ENCODE data around the gene C10orf105. TPM values are rescaled to one million over a fixed set of nuclear protein-coding genes. Genes with fewer than 3 reads are reported as not detected.
A peak's percentile ranks its signal among the peaks of the same experiment; 100 is the strongest.

The C10orf105 gene
- total and polyA plus RNA-seq, 4 donors: 0.36 to 0.42 TPM; not detected in 2

- DNase-seq (no peak), ATAC-seq (ENCODE audit: low FRiP score) (no peak)
- H3K27ac ChIP-seq (ENCODE audit: low read depth in 1 of 2, low read length in 2 of 2): no peak overlapping the region
- no peaks in the 10 kb centered on the region for H3K4me1 ChIP-seq (ENCODE audit: control insufficient read depth in 1 of 2, insufficient read depth in 2 of 2, low read length in 2 of 2)
- H3K36me3 ChIP-seq (ENCODE audit: control insufficient read depth in 1 of 2, insufficient read depth in 2 of 2, low read length in 1 of 2): no peaks in the 10 kb centered on the region
- no peaks in the 10 kb centered on the region for H3K27me3 ChIP-seq (ENCODE audit: control insufficient read depth in 1 of 2, insufficient read depth in 2 of 2, low read length in 1 of 2)
- no peaks in the 10 kb centered on the region for H3K9me3 ChIP-seq (ENCODE audit: control insufficient read depth, low read length)
- 97 to 98% methylated on average over 12 of the region's 12 CpGs for WGBS, 2 donors
- intact Hi-C loops (cut with DNase I): no loop called here
- H3K4me3 ChIP-seq (ENCODE audit: low read length in 2 of 2): no peak overlapping the region
Observed at GRCh38 chr10:71731791-71732190, 12.2 kb upstream of the C10orf105 start.

- intact Hi-C loops (cut with DNase I): no loop called here
- Histone ChIP-seq H3K9me3 (ENCODE audit: control insufficient read depth, low read length) (no peaks in the 10 kb centered on the region), H3K4me3 (ENCODE audit: low read length in 2 of 2) (no peak overlapping the region), H3K27ac (ENCODE audit: low read depth in 1 of 2, low read length in 2 of 2) (no peak overlapping the region), H3K36me3 (ENCODE audit: control insufficient read depth in 1 of 2, insufficient read depth in 2 of 2, low read length in 1 of 2) (no peaks in the 10 kb centered on the region), H3K27me3 (ENCODE audit: control insufficient read depth in 1 of 2, insufficient read depth in 2 of 2, low read length in 1 of 2) (no peaks in the 10 kb centered on the region), H3K4me1 (ENCODE audit: control insufficient read depth in 1 of 2, insufficient read depth in 2 of 2, low read length in 2 of 2) (no peaks in the 10 kb centered on the region)
- ATAC-seq (ENCODE audit: low FRiP score): no peak
- WGBS, 2 donors: 69 to 71% methylated on average over 10 of the region's 10 CpGs
- DNase-seq: peak in 1 of 2 donors; percentile 81
Observed at GRCh38 chr10:71729161-71729636, 9.6 kb upstream of the C10orf105 start.

GRCh38 chr10:71727738-71728737, 8.5 kb upstream of the C10orf105 start:
- H3K4me3 ChIP-seq (ENCODE audit: low read length in 2 of 2): no peak overlapping the region

GRCh38 chr10:71727105-71727737, 7.6 kb upstream of the C10orf105 start:
- no peak for ATAC-seq (ENCODE audit: low FRiP score)
- intact Hi-C loops (cut with DNase I): no loop called here
- no peaks in the 10 kb centered on the region for H3K4me1 ChIP-seq (ENCODE audit: control insufficient read depth in 1 of 2, insufficient read depth in 2 of 2, low read length in 2 of 2)

More at GRCh38 chr10:71727738-71728737, 8.5 kb upstream of the C10orf105 start:
- peak in 1 of 2 donors; percentile 70 for DNase-seq
- Histone ChIP-seq H3K27ac (ENCODE audit: low read depth in 1 of 2, low read length in 2 of 2) (no peak overlapping the region), H3K27me3 (ENCODE audit: control insufficient read depth in 1 of 2, insufficient read depth in 2 of 2, low read length in 1 of 2) (no peaks in the 10 kb centered on the region), H3K4me1 (ENCODE audit: control insufficient read depth in 1 of 2, insufficient read depth in 2 of 2, low read length in 2 of 2) (no peaks in the 10 kb centered on the region), H3K9me3 (ENCODE audit: control insufficient read depth, low read length) (no peaks in the 10 kb centered on the region), H3K36me3 (ENCODE audit: control insufficient read depth in 1 of 2, insufficient read depth in 2 of 2, low read length in 1 of 2) (no peaks in the 10 kb centered on the region)
- ATAC-seq (ENCODE audit: low FRiP score): peak; percentile 60
- 7 to 9% methylated on average over 8 of the region's 8 CpGs for WGBS, 2 donors
- intact Hi-C loops (cut with DNase I): no loop called here

GRCh38 chr10:71726580-71727104, 7.1 kb upstream of the C10orf105 start:
- H3K9me3 ChIP-seq (ENCODE audit: control insufficient read depth, low read length): no peaks in the 10 kb centered on the region
- DNase-seq (peak in 1 of 2 donors; percentile 44), ATAC-seq (ENCODE audit: low FRiP score) (no peak)
- H3K36me3 ChIP-seq (ENCODE audit: control insufficient read depth in 1 of 2, insufficient read depth in 2 of 2, low read length in 1 of 2): no peaks in the 10 kb centered on the region
- H3K4me1 ChIP-seq (ENCODE audit: control insufficient read depth in 1 of 2, insufficient read depth in 2 of 2, low read length in 2 of 2): no peaks in the 10 kb centered on the region
- intact Hi-C loops (cut with DNase I): no loop called here
- H3K4me3 ChIP-seq (ENCODE audit: low read length in 2 of 2): no peak overlapping the region
- 93 to 94% methylated on average over 11 of the region's 11 CpGs for WGBS, 2 donors
- no peaks in the 10 kb centered on the region for H3K27me3 ChIP-seq (ENCODE audit: control insufficient read depth in 1 of 2, insufficient read depth in 2 of 2, low read length in 1 of 2)
- no peak overlapping the region for H3K27ac ChIP-seq (ENCODE audit: low read depth in 1 of 2, low read length in 2 of 2)

More at GRCh38 chr10:71727105-71727737, 7.6 kb upstream of the C10orf105 start:
- H3K9me3 ChIP-seq (ENCODE audit: control insufficient read depth, low read length): no peaks in the 10 kb centered on the region
- DNase-seq: peak in 1 of 2 donors; percentile 46
- no peaks in the 10 kb centered on the region for H3K27me3 ChIP-seq (ENCODE audit: control insufficient read depth in 1 of 2, insufficient read depth in 2 of 2, low read length in 1 of 2)
- H3K27ac ChIP-seq (ENCODE audit: low read depth in 1 of 2, low read length in 2 of 2): no peak overlapping the region
- H3K4me3 ChIP-seq (ENCODE audit: low read length in 2 of 2): no peak overlapping the region
- 91 to 92% methylated on average over 12 of the region's 12 CpGs for WGBS, 2 donors
- no peaks in the 10 kb centered on the region for H3K36me3 ChIP-seq (ENCODE audit: control insufficient read depth in 1 of 2, insufficient read depth in 2 of 2, low read length in 1 of 2)

GRCh38 chr10:71725998-71726579, 6.5 kb upstream of the C10orf105 start:
- Histone ChIP-seq H3K9me3 (ENCODE audit: control insufficient read depth, low read length) (no peaks in the 10 kb centered on the region), H3K27me3 (ENCODE audit: control insufficient read depth in 1 of 2, insufficient read depth in 2 of 2, low read length in 1 of 2) (no peaks in the 10 kb centered on the region), H3K4me1 (ENCODE audit: control insufficient read depth in 1 of 2, insufficient read depth in 2 of 2, low read length in 2 of 2) (no peaks in the 10 kb centered on the region), H3K4me3 (ENCODE audit: low read length in 2 of 2) (no peak overlapping the region), H3K36me3 (ENCODE audit: control insufficient read depth in 1 of 2, insufficient read depth in 2 of 2, low read length in 1 of 2) (no peaks in the 10 kb centered on the region), H3K27ac (ENCODE audit: low read depth in 1 of 2, low read length in 2 of 2) (no peak overlapping the region)
- DNase-seq: peak in 1 of 2 donors; percentile 50
- 73 to 77% methylated on average over 9 of the region's 9 CpGs for WGBS, 2 donors
- intact Hi-C loops (cut with DNase I): no loop called here
- ATAC-seq (ENCODE audit: low FRiP score): no peak

GRCh38 chr10:71725249-71725648, 5.7 kb upstream of the C10orf105 start:
- intact Hi-C loops (cut with DNase I): no loop called here
- Histone ChIP-seq H3K36me3 (ENCODE audit: control insufficient read depth in 1 of 2, insufficient read depth in 2 of 2, low read length in 1 of 2) (no peaks in the 10 kb centered on the region), H3K27ac (ENCODE audit: low read depth in 1 of 2, low read length in 2 of 2) (no peak overlapping the region), H3K4me1 (ENCODE audit: control insufficient read depth in 1 of 2, insufficient read depth in 2 of 2, low read length in 2 of 2) (no peaks in the 10 kb centered on the region), H3K27me3 (ENCODE audit: control insufficient read depth in 1 of 2, insufficient read depth in 2 of 2, low read length in 1 of 2) (no peaks in the 10 kb centered on the region), H3K9me3 (ENCODE audit: control insufficient read depth, low read length) (no peaks in the 10 kb centered on the region), H3K4me3 (ENCODE audit: low read length in 2 of 2) (no peak overlapping the region)
- DNase-seq (no peak), ATAC-seq (ENCODE audit: low FRiP score) (no peak)
- 95 to 96% methylated on average over 14 of the region's 14 CpGs for WGBS, 2 donors

GRCh38 chr10:71724539-71724938, 5.0 kb upstream of the C10orf105 start:
- Histone ChIP-seq H3K4me1 (ENCODE audit: control insufficient read depth in 1 of 2, insufficient read depth in 2 of 2, low read length in 2 of 2) (no peaks in the 10 kb centered on the region), H3K36me3 (ENCODE audit: control insufficient read depth in 1 of 2, insufficient read depth in 2 of 2, low read length in 1 of 2) (no peaks in the 10 kb centered on the region), H3K27ac (ENCODE audit: low read depth in 1 of 2, low read length in 2 of 2) (no peak overlapping the region), H3K9me3 (ENCODE audit: control insufficient read depth, low read length) (no peaks in the 10 kb centered on the region), H3K4me3 (ENCODE audit: low read length in 2 of 2) (no peak overlapping the region), H3K27me3 (ENCODE audit: control insufficient read depth in 1 of 2, insufficient read depth in 2 of 2, low read length in 1 of 2) (no peaks in the 10 kb centered on the region)
- DNase-seq: no peak
- 95% methylated on average over 6 of the region's 6 CpGs for WGBS, 2 donors
- intact Hi-C loops (cut with DNase I): no loop called here
- no peak for ATAC-seq (ENCODE audit: low FRiP score)
